Right lobe of liver (tissue), 6 donors: ENCODE measurements around the gene MCRIP1. TPM values are rescaled to one million over a fixed set of nuclear protein-coding genes. Genes with fewer than 3 reads are reported as not detected.

ENCODE experiments used
- ATAC-seq, 4 donors: fragments of 200-7000 bp; cut with Tn5 transposase; one replicate each; pipeline ENCODE4 v1.9.1; 2020; ENCODE audit warnings: mild to moderate bottlenecking in 4 of 4, moderate library complexity in 4 of 4
- DNase-seq, 3 donors: peaks; one replicate each; pipeline ENCODE4 v3.0.0-alpha.2; 2020
- H3K27ac ChIP-seq, 3 donors: fragments of 200-600 bp; one replicate each; pipeline ENCODE4 v1.8.0; 2022
- H3K27me3 ChIP-seq, 2 donors: fragments of 200-600 bp; one replicate each; pipeline ENCODE4 v1.8.0; 2022
- H3K36me3 ChIP-seq, 4 donors: fragments of 200-600 bp; sonication (generic) in 1 of 4; one replicate each; pipeline versions ENCODE4 v1.5.1 to v1.8.0; 2017 to 2022; ENCODE audit warnings: control low read depth in 1 of 4
- H3K4me1 ChIP-seq, 4 donors: fragments of 200-600 bp; sonication (generic) in 1 of 4; one replicate each; pipeline versions ENCODE4 v1.5.1 to v1.8.0; 2017 to 2022; ENCODE audit warnings: control low read depth in 1 of 4
- H3K4me3 ChIP-seq, 3 donors: fragments of 200-600 bp; one replicate each; pipeline ENCODE4 v1.8.0; 2022
- H3K9me3 ChIP-seq, 4 donors: fragments of 200-600 bp; sonication (generic) in 1 of 4; one replicate each; pipeline versions ENCODE4 v1.5.1 to v1.8.0; 2017 to 2022; ENCODE audit warnings: control low read depth in 1 of 4
- POLR2A ChIP-seq: fragments of 450-650 bp; IDR thresholded peaks from one replicate; pipeline ENCODE4 v1.6.1; 2017; ENCODE audit warnings: antibody characterized with exemption, mild to moderate bottlenecking
- WGBS: methylation state at CpG from one replicate; pipeline ENCODE4 v1.1.6; 2018; ENCODE audit warnings: low coverage, low lambda C conversion rate; ENCODE audit not compliant: insufficient coverage; ENCODE audit errors: missing lambda C conversion rate; 5-methylcytosine and 5-hydroxymethylcytosine counted together
- intact Hi-C, 2 donors: fragments of 100-400 bp; cut with DNase I; formaldehyde crosslinking; loops; one replicate each; pipeline versions ENCODE4 v1.11.2 to v1.14.1; 2022
- total RNA-seq, 6 experiments: library from RNA; depleted of rRNA in 2 of 6; stranded (reverse); fragments of >200 nt in 2 of 6; fragmentation: NEBNext Ultra II Directional in 3 of 6; extraction: Animal tissue kit (Norgen Biotek cat#: 25700) in 3 of 6; gene quantifications; one replicate each; pipeline versions ENCODE4 v1.1.0 to v1.2.4, GENCODE V29; 2016 to 2023
- TF ChIP-seq, protein P1 (sequence below), 4 donors: fragments of 200-600 bp in 3 of 4; fragments of 450-650 bp in 1 of 4; IDR thresholded peaks; one replicate each; pipeline versions ENCODE4 v1.5.1 to v1.8.0; 2016 to 2022; ENCODE audit warnings: antibody characterized with exemption in 4 of 4, mild to moderate bottlenecking in 2 of 4
- donor health status: DM: no; HTN: yes; CAD: no.
- donor health status: DM: no; HTN: no; CAD: no.
- donor health status: DM: no; HTN: no; CAD: no.
- donor health status: DM: no; HTN: yes; CAD: no.
- donor health status: DM: no; HTN: yes; CAD: no.

MCRIP1 gene
- total RNA-seq, 6 experiments from 2014 or later = 19.0 to 32.6 (median 25.7) TPM

- Histone ChIP-seq H3K27ac (no peak overlapping the region), H3K9me3 (no peaks in the 10 kb centered on the region), H3K4me3 (no peak overlapping the region), H3K36me3 (no peaks in the 10 kb centered on the region), H3K27me3 (no peaks in the 10 kb centered on the region), H3K4me1 (peaks cover 2 to 20% (median 15%) of the 10 kb centered on the region in 4 donors)
- ATAC-seq (no peak), DNase-seq (no peak)
- intact Hi-C loops = no loop called here
- 74% methylated on average over 3 of the region's 11 CpGs for WGBS
- no peak for TF ChIP-seq POLR2A
- TF ChIP-seq, protein P1, sequence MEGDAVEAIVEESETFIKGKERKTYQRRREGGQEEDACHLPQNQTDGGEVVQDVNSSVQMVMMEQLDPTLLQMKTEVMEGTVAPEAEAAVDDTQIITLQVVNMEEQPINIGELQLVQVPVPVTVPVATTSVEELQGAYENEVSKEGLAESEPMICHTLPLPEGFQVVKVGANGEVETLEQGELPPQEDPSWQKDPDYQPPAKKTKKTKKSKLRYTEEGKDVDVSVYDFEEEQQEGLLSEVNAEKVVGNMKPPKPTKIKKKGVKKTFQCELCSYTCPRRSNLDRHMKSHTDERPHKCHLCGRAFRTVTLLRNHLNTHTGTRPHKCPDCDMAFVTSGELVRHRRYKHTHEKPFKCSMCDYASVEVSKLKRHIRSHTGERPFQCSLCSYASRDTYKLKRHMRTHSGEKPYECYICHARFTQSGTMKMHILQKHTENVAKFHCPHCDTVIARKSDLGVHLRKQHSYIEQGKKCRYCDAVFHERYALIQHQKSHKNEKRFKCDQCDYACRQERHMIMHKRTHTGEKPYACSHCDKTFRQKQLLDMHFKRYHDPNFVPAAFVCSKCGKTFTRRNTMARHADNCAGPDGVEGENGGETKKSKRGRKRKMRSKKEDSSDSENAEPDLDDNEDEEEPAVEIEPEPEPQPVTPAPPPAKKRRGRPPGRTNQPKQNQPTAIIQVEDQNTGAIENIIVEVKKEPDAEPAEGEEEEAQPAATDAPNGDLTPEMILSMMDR (IDR thresholded peaks at IDR 0.05) = no peak
Measured at GRCh38 chr17:81824595-81824994, 8.5 kb downstream of the MCRIP1 start.

DNA sequence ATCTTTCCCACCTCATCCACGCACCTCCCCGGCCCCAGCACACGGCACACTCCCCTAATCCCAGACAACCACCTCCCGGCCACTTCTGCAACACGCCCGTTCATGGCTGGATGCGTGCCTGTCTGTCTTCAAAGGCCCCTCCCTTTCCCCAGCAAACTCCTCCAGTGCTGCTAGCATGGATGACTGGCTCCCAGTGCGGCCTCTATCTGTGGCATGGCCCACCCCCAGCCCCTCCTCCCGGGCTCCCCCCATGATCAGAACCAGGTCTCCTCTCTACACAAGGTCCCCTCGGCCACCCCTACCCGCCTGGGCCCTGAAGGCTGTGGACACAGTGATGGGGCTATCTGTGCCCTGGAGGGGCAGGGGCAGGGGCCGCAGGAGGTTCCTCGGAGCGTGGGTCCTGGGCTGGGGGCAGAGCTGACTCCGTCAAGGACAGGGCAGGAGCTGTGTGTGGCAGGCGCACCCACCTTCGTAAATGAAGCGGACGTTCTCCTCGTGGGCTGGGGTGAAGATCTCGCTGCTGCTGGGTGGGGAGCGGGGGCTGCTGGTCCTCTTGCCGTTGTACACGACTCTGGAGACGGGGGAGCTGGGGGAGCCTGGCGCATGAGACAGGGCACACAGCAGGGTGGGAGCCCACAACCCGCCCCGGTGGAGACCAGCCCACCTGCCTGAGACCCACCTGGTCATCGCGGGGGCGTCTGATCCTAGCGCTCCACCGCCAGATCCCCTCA lies 9.1 kb downstream of the MCRIP1 start:
- Histone ChIP-seq H3K4me3 (no peak overlapping the region), H3K36me3 (no peaks in the 10 kb centered on the region), H3K27ac (no peak overlapping the region), H3K27me3 (no peaks in the 10 kb centered on the region), H3K9me3 (no peaks in the 10 kb centered on the region), H3K4me1 (peaks cover 2 to 20% (median 15%) of the 10 kb centered on the region in 4 donors)
- intact Hi-C loops = no loop called here
- DNase-seq (no peak), ATAC-seq (no peak)
- no peak for TF ChIP-seq POLR2A
- TF ChIP-seq, protein P1 (IDR thresholded peaks at IDR 0.05) = no peak
- 92% methylated on average over 5 of the region's 33 CpGs for WGBS

GRCh38 chr17:81822996-81823819 lies 9.9 kb downstream of the MCRIP1 start:
- H3K9me3 ChIP-seq = no peaks in the 10 kb centered on the region
- H3K4me1 ChIP-seq = peaks cover 2 to 20% (median 15%) of the 10 kb centered on the region in 4 donors
- no peak for DNase-seq
- H3K27ac ChIP-seq = peak overlapping the region in 1 of 3 donors; percentile 89
- no peak for ATAC-seq
- 98% methylated on average over 6 of the region's 30 CpGs for WGBS
- H3K4me3 ChIP-seq = no peak overlapping the region
- H3K27me3 ChIP-seq = no peaks in the 10 kb centered on the region
- intact Hi-C loops = no loop called here
- TF ChIP-seq POLR2A = no peak
- TF ChIP-seq, protein P1 (IDR thresholded peaks at IDR 0.05) = no peak
- H3K36me3 ChIP-seq = no peaks in the 10 kb centered on the region

GRCh38 chr17:81822312-81822637 lies 10.8 kb downstream of the MCRIP1 start:
- Histone ChIP-seq H3K36me3 (no peaks in the 10 kb centered on the region), H3K27ac (peak overlapping the region; percentile 83 to 91 (median 89)), H3K27me3 (no peaks in the 10 kb centered on the region), H3K9me3 (no peaks in the 10 kb centered on the region), H3K4me1 (peaks cover 2 to 20% (median 15%) of the 10 kb centered on the region in 4 donors), H3K4me3 (no peak overlapping the region)
- intact Hi-C loops = no loop called here
- no peak for TF ChIP-seq POLR2A
- TF ChIP-seq, protein P1 (IDR thresholded peaks at IDR 0.05) = no peak
- WGBS = no CpG with 5 or more reads among the region's 8 CpGs
- ATAC-seq = no peak
- no peak for DNase-seq
